ENCODE results near the gene STARD10. TPM values are rescaled to one million over a fixed set of nuclear protein-coding genes. Genes with fewer than 3 reads are reported as not detected.

STARD10 gene
- total and polyA plus RNA-seq, 9 of the 15 experiments (the other 6 are each of a cell fraction or from before 2014, with no cell fraction given): 0.15 to 52.9 (median 32.3) TPM

- TF ChIP-seq ZNF407 (IDR thresholded peaks at IDR 0.05; ENCODE audit: low read depth): no peak
- no peak for TF ChIP-seq FOXJ2 (tag; IDR thresholded peaks at IDR 0.05)
- no peak for TF ChIP-seq IRF2 (CRISPR knock-in tag; IDR thresholded peaks at IDR 0.05)
- 0 out of 2 replicates have a peak, but pooled peaks have one; percentile 61 for TF ChIP-seq RREB1 (CRISPR knock-in tag; IDR thresholded peaks at IDR 0.05)
- TF ChIP-seq HMG20B (CRISPR knock-in tag; IDR thresholded peaks at IDR 0.05): no peak
- TF ChIP-seq CHD4 (IDR thresholded peaks at IDR 0.05; ENCODE audit: insufficient read depth, insufficient replicate concordance, low read depth, low read length, poor library complexity, severe bottlenecking): peak; percentile 83
- TF ChIP-seq ZNF121 (CRISPR knock-in tag; conservative IDR thresholded peaks at IDR 0.05): no peak
- no peak for TF ChIP-seq PHB2 (IDR thresholded peaks at IDR 0.05; ENCODE audit: low read depth)
- no peak for TF ChIP-seq MYBL2 (IDR thresholded peaks at IDR 0.05; ENCODE audit: low read depth)
- TF ChIP-seq MYBL2 (CRISPR knock-in tag; IDR thresholded peaks at IDR 0.05; ENCODE audit: borderline replicate concordance): no peak
- TF ChIP-seq ELF4 (CRISPR knock-in tag; IDR thresholded peaks at IDR 0.05): peak; percentile 48; the same call in 1 of the 2 replicates
- TF ChIP-seq TRIM24 (IDR thresholded peaks at IDR 0.05): peak; percentile 63 to 82; a peak in 3 of 4 replicates
- TF ChIP-seq TAF9B (IDR thresholded peaks at IDR 0.05; ENCODE audit: partially characterized antibody): no peak
- TF ChIP-seq NR2C2 (CRISPR knock-in tag; IDR thresholded peaks at IDR 0.05): no peak
- TF ChIP-seq NR2C2 (tag; IDR thresholded peaks at IDR 0.05): peak; percentile 92
Measured at GRCh38 chr11:72776117-72776843, 17.6 kb downstream of the STARD10 start (continued).

Data from K562 (cell line).